Fibroblast of mammary gland (primary cell): ENCODE results near the gene ALOX5AP.

Experiments
- DNase-seq: peaks from one replicate; pipeline ENCODE4 v3.0.0-alpha.2; 2010; ENCODE audit warnings: low read depth
- H3K4me3 ChIP-seq: 2 replicates; pipeline ENCODE4 v1.5.1; 2011; ENCODE audit warnings: low read depth, mild to moderate bottlenecking, low read length, moderate library complexity; ENCODE audit not compliant: control insufficient read depth
- CTCF ChIP-seq: conservative IDR thresholded peaks from 2 replicates; pipeline ENCODE4 v1.5.1; 2011; ENCODE audit warnings: low read depth, low read length, inconsistent platforms; ENCODE audit not compliant: control insufficient read depth, insufficient read depth

The ALOX5AP gene

DNA sequence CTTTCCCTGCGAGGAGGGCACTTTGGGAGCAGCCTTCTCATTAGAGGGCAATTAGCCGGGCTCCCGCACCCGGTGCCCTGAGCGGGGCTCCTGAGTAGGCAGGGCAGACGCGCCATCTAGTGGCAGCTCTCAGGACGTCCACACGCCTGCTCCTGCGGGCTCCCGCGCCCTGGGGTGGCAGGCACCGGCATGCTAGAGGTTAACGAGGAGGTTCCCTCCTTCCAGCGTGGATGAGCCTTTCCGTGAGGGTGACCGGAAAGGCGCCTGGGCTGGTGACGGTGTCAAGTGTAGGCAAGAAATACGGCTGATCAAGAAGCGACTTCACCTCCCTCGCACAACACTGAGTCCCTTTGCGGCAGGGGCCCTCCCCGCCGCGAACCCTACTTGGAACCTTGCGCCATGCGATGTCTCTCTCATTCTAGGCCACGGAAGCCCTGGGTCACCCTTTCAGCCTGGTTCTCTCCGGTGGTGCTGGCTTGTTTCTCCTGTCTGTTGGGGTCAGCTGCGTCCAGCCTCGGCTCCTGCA is 67.7 kb downstream of the ALOX5AP start:
- peak; percentile 81 for TF ChIP-seq CTCF
- peak; percentile 79 for DNase-seq
- H3K4me3 ChIP-seq = peak overlapping the region; percentile 33

DNA sequence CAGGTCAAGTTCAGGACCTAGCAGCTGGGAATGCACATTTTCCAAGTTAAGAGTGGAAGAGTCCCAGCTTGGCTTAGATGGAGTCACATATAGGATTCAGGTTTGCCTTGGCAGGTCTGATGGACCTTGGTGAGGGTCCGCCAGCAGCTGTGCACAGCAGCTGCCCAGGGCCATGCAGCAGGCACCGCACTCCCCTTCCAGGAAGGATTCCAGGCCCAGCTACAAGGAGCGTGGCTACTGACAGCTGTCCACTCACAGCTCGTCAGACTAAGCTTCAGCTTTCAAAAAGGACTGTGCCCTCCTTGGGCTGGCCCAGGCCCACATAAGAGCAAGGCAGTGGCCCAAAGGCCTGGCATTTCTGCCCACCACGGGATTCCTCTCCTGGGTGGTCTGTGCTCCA is 68.4 kb downstream of the ALOX5AP start:
- no peak for DNase-seq
- H3K4me3 ChIP-seq = no peak overlapping the region
- no peak for TF ChIP-seq CTCF

- DNase-seq = no peak
- H3K4me3 ChIP-seq = no peak overlapping the region
- peak; percentile 23 for TF ChIP-seq CTCF
Measured at GRCh38 chr13:30804474-30804873, 69.1 kb downstream of the ALOX5AP start.

GRCh38 chr13:30805132-30805537 is 69.8 kb downstream of the ALOX5AP start:
- H3K4me3 ChIP-seq = no peak overlapping the region
- no peak for DNase-seq
- TF ChIP-seq CTCF = no peak

DNA sequence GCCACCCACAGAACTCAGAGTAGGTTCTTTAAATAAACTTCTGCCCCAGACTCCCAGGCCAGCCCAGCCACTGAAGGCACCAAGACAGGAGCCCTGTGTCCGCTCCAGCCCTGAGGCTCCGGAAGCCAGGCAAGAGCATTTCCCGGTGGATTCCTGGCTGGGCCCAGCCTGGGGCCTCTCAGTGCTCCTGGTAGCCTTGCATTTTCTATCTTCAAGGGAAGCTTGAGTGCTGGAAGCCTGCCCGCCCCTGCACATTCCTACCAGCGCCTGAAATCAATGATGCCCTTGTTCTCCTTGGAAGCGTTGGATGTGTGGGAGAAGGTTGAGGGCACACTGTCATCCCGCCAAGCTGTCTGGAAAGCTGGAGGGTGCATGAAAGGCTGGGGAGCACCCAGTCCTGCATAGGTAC is 70.3 kb downstream of the ALOX5AP start:
- TF ChIP-seq CTCF = no peak
- DNase-seq = no peak
- no peak overlapping the region for H3K4me3 ChIP-seq

DNA sequence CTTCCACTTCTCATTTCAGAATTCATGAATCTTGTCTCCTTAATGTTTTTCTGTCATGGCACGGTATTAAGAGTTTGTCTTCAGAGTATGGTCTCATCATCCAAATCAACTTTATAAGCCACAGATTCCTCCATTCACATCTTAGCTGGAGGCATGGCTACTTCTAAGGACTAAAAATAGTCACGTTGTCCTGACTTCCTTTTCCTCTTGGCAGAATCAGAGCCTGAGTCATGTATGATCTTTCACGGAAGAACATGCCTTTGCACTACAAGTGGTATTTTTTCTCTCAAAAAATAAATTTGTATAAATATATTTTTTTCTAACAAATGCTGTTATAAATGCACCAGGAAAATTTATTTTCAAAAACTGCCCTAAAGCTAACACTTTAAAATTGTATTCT is 71.4 kb downstream of the ALOX5AP start:
- TF ChIP-seq CTCF = no peak
- peak; percentile 86 for DNase-seq
- no peak overlapping the region for H3K4me3 ChIP-seq

GRCh38 chr13:30807392-30807791 is 72.0 kb downstream of the ALOX5AP start:
- DNase-seq = no peak
- no peak overlapping the region for H3K4me3 ChIP-seq
- TF ChIP-seq CTCF = no peak
